GM18861 (cell line): Measurements from ENCODE around the gene CCDC92.

ENCODE experiments used
- ATAC-seq: cut with Tn5 transposase; IDR thresholded peaks from one replicate; pipeline ENCODE4 v1.9.1; 2021; ENCODE audit not compliant: unreplicated experiment

Gene CCDC92

GRCh38 chr12:124002654-124003053, 30.0 kb upstream of the CCDC92 start:
- ATAC-seq: no peak

- ATAC-seq: no peak
These were observed 29.5 kb upstream of the CCDC92 start for GRCh38 chr12:124002021-124002644.

- no peak for ATAC-seq
These were observed 28.7 kb upstream of the CCDC92 start for GRCh38 chr12:124001343-124001742.

- no peak for ATAC-seq
These were observed 27.5 kb upstream of the CCDC92 start for GRCh38 chr12:124000111-124000510.

GRCh38 chr12:123998991-123999359, 26.3 kb upstream of the CCDC92 start:
- ATAC-seq: no peak

- ATAC-seq: no peak
These were observed 25.8 kb upstream of the CCDC92 start for GRCh38 chr12:123998344-123998990.

GRCh38 chr12:123997908-123998307, 25.3 kb upstream of the CCDC92 start:
- no peak for ATAC-seq

GRCh38 chr12:123997033-123997822, 24.6 kb upstream of the CCDC92 start:
- no peak for ATAC-seq

GRCh38 chr12:123996581-123996980, 23.9 kb upstream of the CCDC92 start:
- no peak for ATAC-seq

- no peak for ATAC-seq
These were observed 22.6 kb upstream of the CCDC92 start for GRCh38 chr12:123995023-123995748.

GRCh38 chr12:123992118-123992825, 19.6 kb upstream of the CCDC92 start:
- ATAC-seq: no peak

- no peak for ATAC-seq
These were observed 18.8 kb upstream of the CCDC92 start for GRCh38 chr12:123991372-123991951.

- no peak for ATAC-seq
These were observed 17.9 kb upstream of the CCDC92 start for GRCh38 chr12:123990511-123990910.

GRCh38 chr12:123989753-123990152, 17.1 kb upstream of the CCDC92 start:
- ATAC-seq: no peak

GRCh38 chr12:123989168-123989567, 16.5 kb upstream of the CCDC92 start:
- ATAC-seq: no peak

GRCh38 chr12:123987022-123987421, 14.4 kb upstream of the CCDC92 start:
- no peak for ATAC-seq

- ATAC-seq: no peak
These were observed 13.8 kb upstream of the CCDC92 start for GRCh38 chr12:123986374-123986965.

GRCh38 chr12:123984903-123985302, 12.3 kb upstream of the CCDC92 start:
- no peak for ATAC-seq

- no peak for ATAC-seq
These were observed 11.3 kb upstream of the CCDC92 start for GRCh38 chr12:123983822-123984485.

GRCh38 chr12:123982269-123982668, 9.6 kb upstream of the CCDC92 start:
- no peak for ATAC-seq
